ENCODE data around the gene RPGRIP1.

GRCh38 chr14:21252149-21252548 is 27.7 kb upstream of the RPGRIP1 start:
- TF ChIP-seq, protein P1, sequence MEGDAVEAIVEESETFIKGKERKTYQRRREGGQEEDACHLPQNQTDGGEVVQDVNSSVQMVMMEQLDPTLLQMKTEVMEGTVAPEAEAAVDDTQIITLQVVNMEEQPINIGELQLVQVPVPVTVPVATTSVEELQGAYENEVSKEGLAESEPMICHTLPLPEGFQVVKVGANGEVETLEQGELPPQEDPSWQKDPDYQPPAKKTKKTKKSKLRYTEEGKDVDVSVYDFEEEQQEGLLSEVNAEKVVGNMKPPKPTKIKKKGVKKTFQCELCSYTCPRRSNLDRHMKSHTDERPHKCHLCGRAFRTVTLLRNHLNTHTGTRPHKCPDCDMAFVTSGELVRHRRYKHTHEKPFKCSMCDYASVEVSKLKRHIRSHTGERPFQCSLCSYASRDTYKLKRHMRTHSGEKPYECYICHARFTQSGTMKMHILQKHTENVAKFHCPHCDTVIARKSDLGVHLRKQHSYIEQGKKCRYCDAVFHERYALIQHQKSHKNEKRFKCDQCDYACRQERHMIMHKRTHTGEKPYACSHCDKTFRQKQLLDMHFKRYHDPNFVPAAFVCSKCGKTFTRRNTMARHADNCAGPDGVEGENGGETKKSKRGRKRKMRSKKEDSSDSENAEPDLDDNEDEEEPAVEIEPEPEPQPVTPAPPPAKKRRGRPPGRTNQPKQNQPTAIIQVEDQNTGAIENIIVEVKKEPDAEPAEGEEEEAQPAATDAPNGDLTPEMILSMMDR (IDR thresholded peaks at IDR 0.05), result no peak
- TF ChIP-seq POLR2A (IDR thresholded peaks at IDR 0.05), result no peak

Data from uterus (tissue), 2 donors.